H1 (cell line): Measurements from ENCODE around the gene WAC. TPM values are rescaled to one million over a fixed set of nuclear protein-coding genes. Genes with fewer than 3 reads are reported as not detected.

ENCODE experiments used
- CTCF ChIA-PET: fragments of 300-600 bp; sonication (Branson Sonifier 250); formaldehyde crosslinking; loops from one replicate; lab custom pipeline; 2021; ENCODE audit not compliant: partially characterized antibody; lab: Charles Lee
- POLR2A ChIA-PET: fragments of 300-600 bp; sonication (Branson Sonifier 250); formaldehyde crosslinking; loops from one replicate; lab custom pipeline; 2021; ENCODE audit warnings: inconsistent platforms; ENCODE audit not compliant: partially characterized antibody; lab: Charles Lee
- DNase-seq, 2 experiments: peaks; one replicate each; pipeline versions ENCODE4 v3.0.0 to v3.0.0-alpha.2; 2010 to 2022; ENCODE audit warnings: low spot score in 2 of 2, low read depth in 1 of 2, mixed read lengths in 1 of 2
- FAIRE-seq: peaks from 2 replicates; lab custom pipeline; 2011; peaks lifted over from hg19 to GRCh38; lab: Jason Lieb, UNC
- H2AFZ ChIP-seq: 2 replicates; pipeline ENCODE4 v1.8.1; 2012; ENCODE audit warnings: low read length, inconsistent platforms
- H2AK5ac ChIP-seq: 2 replicates; pipeline ENCODE4 v1.6.1; 2013; ENCODE audit warnings: low read depth, low read length
- H2BK120ac ChIP-seq: replicated peaks from 2 replicates; pipeline ENCODE3; 2013; ENCODE audit warnings: low read depth, low read length, inconsistent platforms
- H2BK12ac ChIP-seq: 2 replicates; pipeline ENCODE4 v1.6.1; 2013; ENCODE audit warnings: low read depth, low read length
- H2BK15ac ChIP-seq: 2 replicates; pipeline ENCODE4 v1.6.1; 2013; ENCODE audit warnings: low read length
- H2BK20ac ChIP-seq: 2 replicates; pipeline ENCODE4 v1.6.1; 2013; ENCODE audit warnings: low read length
- H2BK5ac ChIP-seq: 2 replicates; pipeline ENCODE4 v1.6.1; 2013; ENCODE audit warnings: low read depth, low read length
- H3K14ac ChIP-seq: 2 replicates; pipeline ENCODE4 v1.6.1; 2013; ENCODE audit warnings: inconsistent platforms; ENCODE audit not compliant: insufficient read length
- H3K18ac ChIP-seq: 2 replicates; pipeline ENCODE4 v1.6.1; 2013; ENCODE audit warnings: low read length; ENCODE audit errors: extremely low read depth
- H3K23ac ChIP-seq: 2 replicates; pipeline ENCODE4 v1.6.1; 2013; ENCODE audit warnings: inconsistent platforms; ENCODE audit not compliant: insufficient read length
- H3K23me2 ChIP-seq: 2 replicates; pipeline ENCODE4 v1.6.1; 2013; ENCODE audit warnings: low read depth, low read length
- H3K27ac ChIP-seq: 2 replicates; pipeline ENCODE4 v1.6.1; 2011; ENCODE audit warnings: low read depth, low read length, inconsistent platforms
- H3K27me3 ChIP-seq, 4 experiments: replicated peaks in 1 of 4; 1 replicate in 1 of 4; 2 replicates in 3 of 4; pipeline versions ENCODE4 v1.6.1 to v1.8.1; 2011 to 2013; ENCODE audit warnings: low read length in 3 of 4, mild to moderate bottlenecking in 3 of 4, inconsistent platforms in 2 of 4, mixed read lengths in 2 of 4, moderate library complexity in 1 of 4; ENCODE audit not compliant: control insufficient read depth in 3 of 4, insufficient read depth in 3 of 4; ENCODE audit errors: extremely low read depth in 1 of 4
- H3K36me3 ChIP-seq, 4 experiments: 2 replicates each; pipeline versions ENCODE4 v1.6.1 to v1.8.1; 2011 to 2013; ENCODE audit warnings: mild to moderate bottlenecking in 4 of 4, low read length in 3 of 4, moderate library complexity in 2 of 4, control low read depth in 1 of 4, inconsistent platforms in 1 of 4; ENCODE audit not compliant: insufficient read depth in 4 of 4, control insufficient read depth in 2 of 4
- H3K4ac ChIP-seq: replicated peaks from 2 replicates; pipeline ENCODE3; 2013; ENCODE audit warnings: low read length, low read depth, mixed read lengths, inconsistent platforms; ENCODE audit not compliant: insufficient read length
- H3K4me1 ChIP-seq, 4 experiments: replicated peaks in 1 of 4; 1 replicate in 1 of 4; 2 replicates in 3 of 4; pipeline versions ENCODE4 v1.6.1 to v1.8.1; 2011 to 2013; ENCODE audit warnings: low read length in 3 of 4, inconsistent platforms in 2 of 4, mixed read lengths in 1 of 4; ENCODE audit not compliant: insufficient read depth in 4 of 4, control insufficient read depth in 3 of 4
- H3K4me2 ChIP-seq, 2 experiments: 2 replicates each; pipeline versions ENCODE4 v1.6.1 to v1.8.1; 2011 to 2013; ENCODE audit warnings: low read depth in 2 of 2, low read length in 2 of 2, control low read depth in 1 of 2, inconsistent platforms in 1 of 2, mild to moderate bottlenecking in 1 of 2; ENCODE audit not compliant: insufficient read depth in 1 of 2
- H3K4me3 ChIP-seq, 4 experiments: fragments of 200-600, 300-600 bp in 1 of 4; sonication (generic), shearing (Covaris generic), sonication (Bioruptor Twin) in 1 of 4; 2 replicates each; pipeline versions ENCODE4 v1.5.1 to v1.8.1; 2011 to 2016; ENCODE audit warnings: low read length in 4 of 4, low read depth in 3 of 4, control low read depth in 2 of 4, inconsistent platforms in 2 of 4, mild to moderate bottlenecking in 2 of 4, mixed read lengths in 1 of 4, moderate library complexity in 1 of 4; ENCODE audit not compliant: insufficient read depth in 2 of 4; ENCODE audit errors: extremely low read depth in 1 of 4
- H3K56ac ChIP-seq: replicated peaks from 2 replicates; pipeline ENCODE3; 2013; ENCODE audit warnings: low read depth, mild to moderate bottlenecking, mixed read lengths, low read length, inconsistent platforms; ENCODE audit not compliant: insufficient read length
- H3K79me1 ChIP-seq: 2 replicates; pipeline ENCODE4 v1.6.1; 2013; ENCODE audit warnings: low read depth, low read length, control low read depth
- H3K79me2 ChIP-seq, 2 experiments: 2 replicates each; pipeline versions ENCODE4 v1.6.1 to v1.8.1; 2012 to 2013; ENCODE audit warnings: low read length in 2 of 2, mild to moderate bottlenecking in 2 of 2, inconsistent platforms in 1 of 2; ENCODE audit not compliant: insufficient read depth in 2 of 2, control insufficient read depth in 1 of 2
- H3K9ac ChIP-seq, 4 experiments: replicated peaks in 1 of 4; 1 replicate in 1 of 4; 2 replicates in 3 of 4; pipeline versions ENCODE4 v1.6.1 to v1.8.1; 2011 to 2013; ENCODE audit warnings: low read depth in 3 of 4, low read length in 3 of 4, control low read depth in 2 of 4, mild to moderate bottlenecking in 2 of 4, moderate library complexity in 2 of 4, inconsistent platforms in 1 of 4; ENCODE audit errors: extremely low read depth in 1 of 4
- H3K9me3 ChIP-seq, 2 experiments: 2 replicates each; pipeline versions ENCODE4 v1.6.1 to v1.8.1; 2012 to 2013; ENCODE audit warnings: mild to moderate bottlenecking in 2 of 2, moderate library complexity in 2 of 2, control low read depth in 1 of 2, inconsistent platforms in 1 of 2, low read depth in 1 of 2, low read length in 1 of 2, mixed read lengths in 1 of 2; ENCODE audit not compliant: insufficient read depth in 2 of 2
- H4K20me1 ChIP-seq, 2 experiments: replicated peaks in 1 of 2; 2 replicates each; pipeline versions ENCODE3 to v1.8.1; 2011 to 2013; ENCODE audit warnings: inconsistent platforms in 2 of 2, low read length in 2 of 2, mild to moderate bottlenecking in 1 of 2; ENCODE audit not compliant: insufficient read depth in 2 of 2, control insufficient read depth in 1 of 2
- H4K5ac ChIP-seq: 2 replicates; pipeline ENCODE4 v1.6.1; 2013; ENCODE audit warnings: low read length, low read depth, mixed read lengths, inconsistent platforms; ENCODE audit not compliant: insufficient read length
- H4K8ac ChIP-seq: 2 replicates; pipeline ENCODE4 v1.8.0; 2013; ENCODE audit warnings: mild to moderate bottlenecking, moderate library complexity, low read length, inconsistent platforms; ENCODE audit not compliant: insufficient read depth; ENCODE audit errors: extremely low read depth
- H4K91ac ChIP-seq: replicated peaks from 2 replicates; pipeline ENCODE3; 2013; ENCODE audit warnings: low read length, mixed read lengths, inconsistent platforms; ENCODE audit not compliant: insufficient read length
- CBX8 ChIP-seq: fragments of 300-800, 300-1000 bp; sonication (generic); IDR thresholded peaks from 2 replicates; pipeline ENCODE4 v1.7.1; 2016; ENCODE audit warnings: low read depth, low read length, borderline replicate concordance
- CEBPB ChIP-seq: IDR thresholded peaks from 2 replicates; pipeline ENCODE4 v1.6.1; 2012; ENCODE audit warnings: low read depth, low read length
- E2F6 ChIP-seq: IDR thresholded peaks from 2 replicates; pipeline ENCODE4 v1.6.1; 2012; ENCODE audit warnings: inconsistent platforms
- EGR1 ChIP-seq: IDR thresholded peaks from 2 replicates; pipeline ENCODE4 v1.6.1; 2011; ENCODE audit warnings: low read depth, low read length, borderline replicate concordance
- EP300 ChIP-seq, 2 experiments: IDR thresholded peaks; 1 replicate in 1 of 2; 2 replicates in 1 of 2; pipeline ENCODE4 v1.6.1; 2011 to 2012; ENCODE audit warnings: low read depth in 2 of 2, low read length in 2 of 2, mild to moderate bottlenecking in 2 of 2, borderline replicate concordance in 1 of 2, inconsistent platforms in 1 of 2, moderate library complexity in 1 of 2
- NRF1 ChIP-seq: IDR thresholded peaks from 2 replicates; pipeline ENCODE4 v1.6.1; 2011; ENCODE audit warnings: mild to moderate bottlenecking, low read depth, low read length, improper control_type of control experiment
- RNF2 ChIP-seq: fragments of 200-900, 300-1000 bp; sonication (generic); IDR thresholded peaks from 2 replicates; pipeline ENCODE4 v1.7.1; 2016; ENCODE audit warnings: borderline replicate concordance, low read depth, mild to moderate bottlenecking, antibody characterized with exemption, low read length; ENCODE audit not compliant: poor library complexity, severe bottlenecking; ENCODE audit errors: missing control alignments
- SIX5 ChIP-seq: IDR thresholded peaks from 2 replicates; pipeline ENCODE4 v1.6.1; 2011; ENCODE audit warnings: mild to moderate bottlenecking, low read depth, low read length
- SUZ12 ChIP-seq: fragments of 200-600 bp; sonication (generic); IDR thresholded peaks from 2 replicates; pipeline ENCODE4 v1.6.1; 2012; ENCODE audit warnings: mild to moderate bottlenecking, inconsistent platforms, low read length, moderate library complexity, mixed read lengths
- TAF7 ChIP-seq: optimal IDR thresholded peaks from 2 replicates; pipeline ENCODE3; 2011; ENCODE audit warnings: low read depth, mild to moderate bottlenecking, inconsistent platforms, low read length, moderate library complexity, borderline replicate concordance
- ZNF274 ChIP-seq: IDR thresholded peaks from 2 replicates; pipeline ENCODE4 v1.7.0; 2012; ENCODE audit warnings: low read length, borderline replicate concordance; ENCODE audit errors: extremely low read depth
- WGBS, 2 experiments: shearing (Covaris generic) in 1 of 2; methylation state at CpG; one replicate each; pipeline versions ENCODE4 v1.1.6 to v1.1.7; 2013 to 2015; ENCODE audit warnings: low lambda C conversion rate in 2 of 2, mixed read lengths in 2 of 2, inconsistent platforms in 1 of 2, low coverage in 1 of 2, missing lambda C conversion rate in 1 of 2; ENCODE audit not compliant: insufficient replicate concordance in 2 of 2, insufficient coverage in 1 of 2, insufficient read length in 1 of 2; ENCODE audit errors: extremely low coverage in 1 of 2, missing lambda C conversion rate in 1 of 2; 5-methylcytosine and 5-hydroxymethylcytosine counted together
- polyA plus RNA-seq, 7 experiments: library from polyadenylated mRNA; depleted of rRNA in 3 of 7; stranded (reverse) in 5 of 7; unstranded in 2 of 7; fragments of >200 nt in 5 of 7; fragments of 200-250 nt in 2 of 7; gene quantifications; 1 replicate in 5 of 7; 2 replicates in 1 of 7; 4 replicates in 1 of 7; pipeline versions ENCODE4 v1.2.1 to v1.2.3, GENCODE V29; 2011 to 2013; ENCODE audit warnings: missing spikeins in 2 of 7, mixed read lengths in 2 of 7
- total RNA-seq: library from RNA; stranded (reverse); fragmentation: NEBNext Ultra II Directional; extraction: Animal tissue kit (Norgen Biotek cat#: 25700); gene quantifications from 2 replicates; pipeline ENCODE4 v1.2.1, GENCODE V29; 2021

Gene WAC
- total and polyA plus RNA-seq, 2 of the 8 experiments (the other 6 are each of a cell fraction or from before 2014, with no cell fraction given) = 72.9 to 128 TPM

DNA sequence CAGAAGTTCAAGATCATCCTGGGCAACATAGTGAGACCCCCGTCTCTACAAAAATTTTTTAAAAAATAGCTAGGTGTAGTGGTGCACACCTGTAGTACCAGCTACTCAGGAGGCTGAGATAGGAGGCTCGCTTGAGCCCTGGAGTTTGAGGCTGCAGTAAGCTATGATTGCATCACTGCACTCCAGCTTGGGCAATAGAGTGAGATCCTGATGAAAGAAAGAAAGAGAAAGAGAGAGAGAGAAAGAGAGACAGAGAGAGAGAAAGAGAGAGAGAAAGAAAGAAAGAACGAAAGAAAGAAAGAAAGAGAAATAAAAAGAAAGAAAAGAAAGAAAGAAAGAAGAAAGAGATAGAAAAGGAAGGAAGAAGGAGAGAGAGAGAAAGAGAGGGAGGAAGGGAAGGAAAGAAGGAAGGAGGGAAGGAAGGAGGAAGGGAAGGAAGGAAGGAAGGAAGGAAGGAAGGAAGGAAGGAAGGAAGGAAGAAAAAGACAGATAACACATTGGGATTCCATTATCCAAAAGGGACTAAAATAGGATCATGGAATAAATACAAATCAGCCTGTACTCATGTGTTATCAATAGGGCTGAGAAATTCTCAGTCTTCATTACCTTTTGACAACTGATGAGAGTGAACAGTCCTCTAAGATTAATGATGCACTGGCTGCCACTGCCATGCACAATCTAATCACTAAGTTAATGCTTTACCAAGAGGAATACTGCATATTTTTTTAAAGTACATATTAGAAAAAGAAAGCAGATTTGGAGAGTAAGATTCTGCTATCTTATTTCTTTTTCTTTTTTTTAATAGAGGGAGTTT lies 35.4 kb upstream of the WAC start:
- POLR2A ChIA-PET = no interaction called here
- 79 to 100% methylated on average over 1 to 3 of the region's 3 CpGs for WGBS, 2 experiments

More for the DNA sequence above, 35.4 kb upstream of the WAC start:
- H4K8ac ChIP-seq = no peak overlapping the region
- H3K27ac ChIP-seq = no peak overlapping the region
- H3K4me1 ChIP-seq = no peaks in the 10 kb centered on the region
- H4K91ac ChIP-seq = no peak overlapping the region
- no peak overlapping the region for H3K4ac ChIP-seq
- CTCF ChIA-PET = no interaction called here
- no peak overlapping the region for H4K5ac ChIP-seq
- H3K4me2 ChIP-seq = no peak overlapping the region
- H3K4me3 ChIP-seq = no peak overlapping the region
- no peak for TF ChIP-seq EP300 (IDR thresholded peaks at IDR 0.05; ENCODE audit: borderline replicate concordance in 1 of 2, low read depth in 2 of 2, low read length in 2 of 2)
- TF ChIP-seq CEBPB = no peak
- TF ChIP-seq TAF7 = no peak
- no peak for TF ChIP-seq ZNF274
- TF ChIP-seq NRF1 = no peak
- no peak for TF ChIP-seq CBX8
- no peak for TF ChIP-seq SUZ12
- TF ChIP-seq E2F6 = no peak
- no peak for TF ChIP-seq SIX5
- no peak for TF ChIP-seq RNF2
- no peak for TF ChIP-seq EGR1
- no peaks in the 10 kb centered on the region for H3K79me2 ChIP-seq
- no peak overlapping the region for H3K9ac ChIP-seq
- H3K79me1 ChIP-seq = no peaks in the 10 kb centered on the region
- no peak overlapping the region for H2BK20ac ChIP-seq
- H3K56ac ChIP-seq = no peak overlapping the region
- no peak overlapping the region for H2BK120ac ChIP-seq
- DNase-seq (no peak), FAIRE-seq (no peak)
- H3K27me3 ChIP-seq = no peaks in the 10 kb centered on the region
- no peak overlapping the region for H2BK15ac ChIP-seq
- H3K23ac ChIP-seq = no peak overlapping the region
- no peaks in the 10 kb centered on the region for H3K36me3 ChIP-seq
- H2BK12ac ChIP-seq = no peak overlapping the region
- H4K20me1 ChIP-seq = no peaks in the 10 kb centered on the region
- no peak overlapping the region for H2BK5ac ChIP-seq
- no peak overlapping the region for H3K14ac ChIP-seq
- H3K23me2 ChIP-seq = no peaks in the 10 kb centered on the region
- H3K9me3 ChIP-seq = no peaks in the 10 kb centered on the region
- H2AFZ ChIP-seq = no peak overlapping the region
- H2AK5ac ChIP-seq = no peak overlapping the region
- no peak overlapping the region for H3K18ac ChIP-seq
